ENCODE data around the gene ATXN2.
"Not testable (repeated sequence)": the region's sequence is repeated elsewhere in the genome, so short reads cannot be mapped to it uniquely, and the experiment has no call there.

GRCh38 chr12:111602857-111603256 lies 3.7 kb upstream of the ATXN2 start:
- TF ChIP-seq, protein P1, sequence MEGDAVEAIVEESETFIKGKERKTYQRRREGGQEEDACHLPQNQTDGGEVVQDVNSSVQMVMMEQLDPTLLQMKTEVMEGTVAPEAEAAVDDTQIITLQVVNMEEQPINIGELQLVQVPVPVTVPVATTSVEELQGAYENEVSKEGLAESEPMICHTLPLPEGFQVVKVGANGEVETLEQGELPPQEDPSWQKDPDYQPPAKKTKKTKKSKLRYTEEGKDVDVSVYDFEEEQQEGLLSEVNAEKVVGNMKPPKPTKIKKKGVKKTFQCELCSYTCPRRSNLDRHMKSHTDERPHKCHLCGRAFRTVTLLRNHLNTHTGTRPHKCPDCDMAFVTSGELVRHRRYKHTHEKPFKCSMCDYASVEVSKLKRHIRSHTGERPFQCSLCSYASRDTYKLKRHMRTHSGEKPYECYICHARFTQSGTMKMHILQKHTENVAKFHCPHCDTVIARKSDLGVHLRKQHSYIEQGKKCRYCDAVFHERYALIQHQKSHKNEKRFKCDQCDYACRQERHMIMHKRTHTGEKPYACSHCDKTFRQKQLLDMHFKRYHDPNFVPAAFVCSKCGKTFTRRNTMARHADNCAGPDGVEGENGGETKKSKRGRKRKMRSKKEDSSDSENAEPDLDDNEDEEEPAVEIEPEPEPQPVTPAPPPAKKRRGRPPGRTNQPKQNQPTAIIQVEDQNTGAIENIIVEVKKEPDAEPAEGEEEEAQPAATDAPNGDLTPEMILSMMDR (IDR thresholded peaks at IDR 0.05; ENCODE audit: low read length), result not testable (repeated sequence)
- not testable (repeated sequence) for TF ChIP-seq EZH2 (optimal IDR thresholded peaks at IDR 0.05; ENCODE audit: low read depth, low read length); EZH2phosphoT487 (IDR thresholded peaks at IDR 0.05; ENCODE audit: low read length)

All from MM.1S (cell line).